Pons (tissue), 1 donor: ENCODE results near the gene DPP10.
A peak's percentile ranks its signal among the peaks of the same experiment; 100 is the strongest.

Source experiments
- DNase-seq: peaks from one replicate; pipeline ENCODE4 v3.0.0-alpha.2; 2016; ENCODE audit warnings: low spot score

The DPP10 gene

GRCh38 chr2:114609203-114609602 is 166.8 kb downstream of the DPP10 start:
- DNase-seq, result no peak

GRCh38 chr2:114609801-114610200 is 167.4 kb downstream of the DPP10 start:
- DNase-seq, result no peak

GRCh38 chr2:114610677-114611076 is 168.2 kb downstream of the DPP10 start:
- DNase-seq, result no peak

GRCh38 chr2:114614592-114614991 is 172.2 kb downstream of the DPP10 start:
- DNase-seq, result peak; percentile 17

- DNase-seq, result no peak
These were observed 186.0 kb downstream of the DPP10 start for GRCh38 chr2:114628481-114628880.

- no peak for DNase-seq
These were observed 188.7 kb downstream of the DPP10 start for GRCh38 chr2:114631146-114631545.

GRCh38 chr2:114642166-114642770 is 199.8 kb downstream of the DPP10 start:
- DNase-seq, result no peak

GRCh38 chr2:114642988-114643553 is 200.6 kb downstream of the DPP10 start:
- no peak for DNase-seq

GRCh38 chr2:114651933-114652332 is 209.5 kb downstream of the DPP10 start:
- DNase-seq, result no peak

- DNase-seq, result no peak
These were observed 217.4 kb downstream of the DPP10 start for GRCh38 chr2:114659880-114660279.

GRCh38 chr2:114661971-114662939 is 219.8 kb downstream of the DPP10 start:
- DNase-seq, result peak; percentile 15

- DNase-seq, result no peak
These were observed 226.0 kb downstream of the DPP10 start for GRCh38 chr2:114668415-114668814.

- DNase-seq, result no peak
These were observed 240.8 kb downstream of the DPP10 start for GRCh38 chr2:114683251-114683650.

- no peak for DNase-seq
These were observed 242.0 kb downstream of the DPP10 start for GRCh38 chr2:114684403-114684802.

- no peak for DNase-seq
These were observed 242.7 kb downstream of the DPP10 start for GRCh38 chr2:114685102-114685501.

GRCh38 chr2:114688241-114688640 is 245.8 kb downstream of the DPP10 start:
- DNase-seq, result no peak

- no peak for DNase-seq
These were observed 256.1 kb downstream of the DPP10 start for GRCh38 chr2:114698520-114698919.

- DNase-seq, result no peak
These were observed 257.0 kb downstream of the DPP10 start for GRCh38 chr2:114699423-114699944.

- no peak for DNase-seq
These were observed 258.0 kb downstream of the DPP10 start for GRCh38 chr2:114700440-114700839.

GRCh38 chr2:114709936-114710850 is 267.8 kb downstream of the DPP10 start:
- DNase-seq, result no peak

- peak; percentile 81 for DNase-seq
These were observed 271.9 kb downstream of the DPP10 start for GRCh38 chr2:114714313-114714712.

GRCh38 chr2:114717049-114717448 is 274.6 kb downstream of the DPP10 start:
- no peak for DNase-seq
